H1 (cell line): ENCODE results near the gene NOP9. TPM values are rescaled to one million over a fixed set of nuclear protein-coding genes. Genes with fewer than 3 reads are reported as not detected.

ENCODE experiments used
- CTCF ChIA-PET: fragments of 300-600 bp; sonication (Branson Sonifier 250); formaldehyde crosslinking; loops from one replicate; lab custom pipeline; 2021; ENCODE audit not compliant: partially characterized antibody; lab: Charles Lee
- POLR2A ChIA-PET: fragments of 300-600 bp; sonication (Branson Sonifier 250); formaldehyde crosslinking; loops from one replicate; lab custom pipeline; 2021; ENCODE audit warnings: inconsistent platforms; ENCODE audit not compliant: partially characterized antibody; lab: Charles Lee
- DNase-seq, 2 experiments: peaks; one replicate each; pipeline versions ENCODE4 v3.0.0 to v3.0.0-alpha.2; 2010 to 2022; ENCODE audit warnings: low spot score in 2 of 2, low read depth in 1 of 2, mixed read lengths in 1 of 2
- FAIRE-seq: peaks from 2 replicates; lab custom pipeline; 2011; peaks lifted over from hg19 to GRCh38; lab: Jason Lieb, UNC
- H2AFZ ChIP-seq: 2 replicates; pipeline ENCODE4 v1.8.1; 2012; ENCODE audit warnings: low read length, inconsistent platforms
- H2AK5ac ChIP-seq: 2 replicates; pipeline ENCODE4 v1.6.1; 2013; ENCODE audit warnings: low read depth, low read length
- H2BK120ac ChIP-seq: replicated peaks from 2 replicates; pipeline ENCODE3; 2013; ENCODE audit warnings: low read depth, low read length, inconsistent platforms
- H2BK12ac ChIP-seq: 2 replicates; pipeline ENCODE4 v1.6.1; 2013; ENCODE audit warnings: low read depth, low read length
- H2BK15ac ChIP-seq: 2 replicates; pipeline ENCODE4 v1.6.1; 2013; ENCODE audit warnings: low read length
- H2BK20ac ChIP-seq: 2 replicates; pipeline ENCODE4 v1.6.1; 2013; ENCODE audit warnings: low read length
- H2BK5ac ChIP-seq: 2 replicates; pipeline ENCODE4 v1.6.1; 2013; ENCODE audit warnings: low read depth, low read length
- H3K14ac ChIP-seq: 2 replicates; pipeline ENCODE4 v1.6.1; 2013; ENCODE audit warnings: inconsistent platforms; ENCODE audit not compliant: insufficient read length
- H3K18ac ChIP-seq: 2 replicates; pipeline ENCODE4 v1.6.1; 2013; ENCODE audit warnings: low read length; ENCODE audit errors: extremely low read depth
- H3K23ac ChIP-seq: 2 replicates; pipeline ENCODE4 v1.6.1; 2013; ENCODE audit warnings: inconsistent platforms; ENCODE audit not compliant: insufficient read length
- H3K23me2 ChIP-seq: 2 replicates; pipeline ENCODE4 v1.6.1; 2013; ENCODE audit warnings: low read depth, low read length
- H3K27ac ChIP-seq: 2 replicates; pipeline ENCODE4 v1.6.1; 2011; ENCODE audit warnings: low read depth, low read length, inconsistent platforms
- H3K27me3 ChIP-seq, 4 experiments: replicated peaks in 1 of 4; 1 replicate in 1 of 4; 2 replicates in 3 of 4; pipeline versions ENCODE4 v1.6.1 to v1.8.1; 2011 to 2013; ENCODE audit warnings: low read length in 3 of 4, mild to moderate bottlenecking in 3 of 4, inconsistent platforms in 2 of 4, mixed read lengths in 2 of 4, moderate library complexity in 1 of 4; ENCODE audit not compliant: control insufficient read depth in 3 of 4, insufficient read depth in 3 of 4; ENCODE audit errors: extremely low read depth in 1 of 4
- H3K36me3 ChIP-seq, 4 experiments: 2 replicates each; pipeline versions ENCODE4 v1.6.1 to v1.8.1; 2011 to 2013; ENCODE audit warnings: mild to moderate bottlenecking in 4 of 4, low read length in 3 of 4, moderate library complexity in 2 of 4, control low read depth in 1 of 4, inconsistent platforms in 1 of 4; ENCODE audit not compliant: insufficient read depth in 4 of 4, control insufficient read depth in 2 of 4
- H3K4ac ChIP-seq: replicated peaks from 2 replicates; pipeline ENCODE3; 2013; ENCODE audit warnings: low read length, low read depth, mixed read lengths, inconsistent platforms; ENCODE audit not compliant: insufficient read length
- H3K4me1 ChIP-seq, 4 experiments: replicated peaks in 1 of 4; 1 replicate in 1 of 4; 2 replicates in 3 of 4; pipeline versions ENCODE4 v1.6.1 to v1.8.1; 2011 to 2013; ENCODE audit warnings: low read length in 3 of 4, inconsistent platforms in 2 of 4, mixed read lengths in 1 of 4; ENCODE audit not compliant: insufficient read depth in 4 of 4, control insufficient read depth in 3 of 4
- H3K4me2 ChIP-seq, 2 experiments: 2 replicates each; pipeline versions ENCODE4 v1.6.1 to v1.8.1; 2011 to 2013; ENCODE audit warnings: low read depth in 2 of 2, low read length in 2 of 2, control low read depth in 1 of 2, inconsistent platforms in 1 of 2, mild to moderate bottlenecking in 1 of 2; ENCODE audit not compliant: insufficient read depth in 1 of 2
- H3K4me3 ChIP-seq, 4 experiments: fragments of 200-600, 300-600 bp in 1 of 4; sonication (generic), shearing (Covaris generic), sonication (Bioruptor Twin) in 1 of 4; 2 replicates each; pipeline versions ENCODE4 v1.5.1 to v1.8.1; 2011 to 2016; ENCODE audit warnings: low read length in 4 of 4, low read depth in 3 of 4, control low read depth in 2 of 4, inconsistent platforms in 2 of 4, mild to moderate bottlenecking in 2 of 4, mixed read lengths in 1 of 4, moderate library complexity in 1 of 4; ENCODE audit not compliant: insufficient read depth in 2 of 4; ENCODE audit errors: extremely low read depth in 1 of 4
- H3K56ac ChIP-seq: replicated peaks from 2 replicates; pipeline ENCODE3; 2013; ENCODE audit warnings: low read depth, mild to moderate bottlenecking, mixed read lengths, low read length, inconsistent platforms; ENCODE audit not compliant: insufficient read length
- H3K79me1 ChIP-seq: 2 replicates; pipeline ENCODE4 v1.6.1; 2013; ENCODE audit warnings: low read depth, low read length, control low read depth
- H3K79me2 ChIP-seq, 2 experiments: 2 replicates each; pipeline versions ENCODE4 v1.6.1 to v1.8.1; 2012 to 2013; ENCODE audit warnings: low read length in 2 of 2, mild to moderate bottlenecking in 2 of 2, inconsistent platforms in 1 of 2; ENCODE audit not compliant: insufficient read depth in 2 of 2, control insufficient read depth in 1 of 2
- H3K9ac ChIP-seq, 4 experiments: replicated peaks in 1 of 4; 1 replicate in 1 of 4; 2 replicates in 3 of 4; pipeline versions ENCODE4 v1.6.1 to v1.8.1; 2011 to 2013; ENCODE audit warnings: low read depth in 3 of 4, low read length in 3 of 4, control low read depth in 2 of 4, mild to moderate bottlenecking in 2 of 4, moderate library complexity in 2 of 4, inconsistent platforms in 1 of 4; ENCODE audit errors: extremely low read depth in 1 of 4
- H3K9me3 ChIP-seq, 2 experiments: 2 replicates each; pipeline versions ENCODE4 v1.6.1 to v1.8.1; 2012 to 2013; ENCODE audit warnings: mild to moderate bottlenecking in 2 of 2, moderate library complexity in 2 of 2, control low read depth in 1 of 2, inconsistent platforms in 1 of 2, low read depth in 1 of 2, low read length in 1 of 2, mixed read lengths in 1 of 2; ENCODE audit not compliant: insufficient read depth in 2 of 2
- H4K20me1 ChIP-seq, 2 experiments: replicated peaks in 1 of 2; 2 replicates each; pipeline versions ENCODE3 to v1.8.1; 2011 to 2013; ENCODE audit warnings: inconsistent platforms in 2 of 2, low read length in 2 of 2, mild to moderate bottlenecking in 1 of 2; ENCODE audit not compliant: insufficient read depth in 2 of 2, control insufficient read depth in 1 of 2
- H4K5ac ChIP-seq: 2 replicates; pipeline ENCODE4 v1.6.1; 2013; ENCODE audit warnings: low read length, low read depth, mixed read lengths, inconsistent platforms; ENCODE audit not compliant: insufficient read length
- H4K8ac ChIP-seq: 2 replicates; pipeline ENCODE4 v1.8.0; 2013; ENCODE audit warnings: mild to moderate bottlenecking, moderate library complexity, low read length, inconsistent platforms; ENCODE audit not compliant: insufficient read depth; ENCODE audit errors: extremely low read depth
- H4K91ac ChIP-seq: replicated peaks from 2 replicates; pipeline ENCODE3; 2013; ENCODE audit warnings: low read length, mixed read lengths, inconsistent platforms; ENCODE audit not compliant: insufficient read length
- SUZ12 ChIP-seq: fragments of 200-600 bp; sonication (generic); IDR thresholded peaks from 2 replicates; pipeline ENCODE4 v1.6.1; 2012; ENCODE audit warnings: mild to moderate bottlenecking, inconsistent platforms, low read length, moderate library complexity, mixed read lengths
- YY1 ChIP-seq: IDR thresholded peaks from 2 replicates; pipeline ENCODE4 v1.6.1; 2011; ENCODE audit warnings: low read depth, mild to moderate bottlenecking, low read length
- ZNF274 ChIP-seq: IDR thresholded peaks from 2 replicates; pipeline ENCODE4 v1.7.0; 2012; ENCODE audit warnings: low read length, borderline replicate concordance; ENCODE audit errors: extremely low read depth
- whole genome bisulfite sequencing, 2 experiments: shearing (Covaris generic) in 1 of 2; methylation state at CpG; one replicate each; pipeline versions ENCODE4 v1.1.6 to v1.1.7; 2013 to 2015; ENCODE audit warnings: low lambda C conversion rate in 2 of 2, mixed read lengths in 2 of 2, inconsistent platforms in 1 of 2, low coverage in 1 of 2, missing lambda C conversion rate in 1 of 2; ENCODE audit not compliant: insufficient replicate concordance in 2 of 2, insufficient coverage in 1 of 2, insufficient read length in 1 of 2; ENCODE audit errors: extremely low coverage in 1 of 2, missing lambda C conversion rate in 1 of 2; 5-methylcytosine and 5-hydroxymethylcytosine counted together
- polyA plus RNA-seq, 7 experiments: library from polyadenylated mRNA; depleted of rRNA in 3 of 7; stranded (reverse) in 5 of 7; unstranded in 2 of 7; fragments of >200 nt in 5 of 7; fragments of 200-250 nt in 2 of 7; gene quantifications; 1 replicate in 5 of 7; 2 replicates in 1 of 7; 4 replicates in 1 of 7; pipeline versions ENCODE4 v1.2.1 to v1.2.3, GENCODE V29; 2011 to 2013; ENCODE audit warnings: missing spikeins in 2 of 7, mixed read lengths in 2 of 7
- total RNA-seq: library from RNA; stranded (reverse); fragmentation: NEBNext Ultra II Directional; extraction: Animal tissue kit (Norgen Biotek cat#: 25700); gene quantifications from 2 replicates; pipeline ENCODE4 v1.2.1, GENCODE V29; 2021
- TF ChIP-seq, protein P1 (sequence below), 3 experiments: IDR thresholded peaks; 1 replicate in 2 of 3; 2 replicates in 1 of 3; pipeline versions ENCODE4 v1.5.1 to v1.6.1; 2011; ENCODE audit warnings: low read length in 3 of 3, mild to moderate bottlenecking in 3 of 3, inconsistent platforms in 2 of 3, low read depth in 1 of 3, moderate library complexity in 1 of 3; ENCODE audit not compliant: insufficient read depth in 1 of 3; ENCODE audit errors: control extremely low read depth in 1 of 3

Gene NOP9
- total and polyA plus RNA-seq, 2 of the 8 experiments (the other 6 are each of a cell fraction or from before 2014, with no cell fraction given): 17.8 to 34.8 TPM

DNA sequence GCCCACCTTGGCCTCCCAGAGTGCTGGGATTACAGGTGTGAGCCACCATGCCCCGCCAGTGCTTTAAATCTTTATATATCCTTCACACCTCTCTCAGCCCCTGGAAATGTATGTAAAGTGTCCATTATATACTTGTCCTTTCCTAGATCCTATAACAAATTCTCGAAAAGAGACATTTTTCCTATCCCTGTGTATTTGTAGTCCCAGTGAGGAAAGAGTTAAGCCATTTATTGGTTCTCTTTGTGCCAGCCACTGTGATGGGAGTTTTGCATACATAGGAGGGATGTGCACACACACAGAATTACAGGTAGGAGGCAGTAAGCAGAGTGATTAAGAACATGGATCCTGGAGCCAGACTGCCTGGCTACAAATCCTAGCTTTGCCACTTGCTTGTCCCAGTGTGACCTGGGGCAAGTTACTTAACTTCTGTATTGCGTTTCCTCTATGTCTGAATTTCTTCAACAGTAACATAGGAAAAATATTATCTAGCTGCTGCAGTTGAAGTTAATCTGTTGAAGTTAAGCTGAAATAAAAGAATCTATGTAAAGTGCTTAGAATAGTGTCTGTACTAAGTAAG lies 26.1 kb upstream of the NOP9 start:
- no peak overlapping the region for H2BK12ac ChIP-seq
- no peak for FAIRE-seq
- no peak overlapping the region; a peak in 1 of 7 replicates for H3K9ac ChIP-seq
- H2BK120ac ChIP-seq: no peak overlapping the region
- no peak overlapping the region for H3K56ac ChIP-seq
- H3K4me3 ChIP-seq: no peak overlapping the region
- no peaks in the 10 kb centered on the region for H4K20me1 ChIP-seq
- no peak overlapping the region for H4K8ac ChIP-seq
- H3K9me3 ChIP-seq: no peaks in the 10 kb centered on the region
- POLR2A ChIA-PET: interaction anchor here (0.7 to 2.6 kb wide), 7 partner anchors 19 to 99 kb away, joined by 3 to 7 read pairs (median 3); partner anchors contain the start of genes DHRS1 and NOP9
- no peak overlapping the region for H3K4ac ChIP-seq
- CTCF ChIA-PET: interaction anchor here (0.8 to 8.6 kb wide), 12 partner anchors 9 to 38 kb away, joined by 3 to 94 read pairs (median 4); partner anchors contain the start of genes DHRS1 and NOP9
- H3K79me1 ChIP-seq: no peaks in the 10 kb centered on the region
- H2BK15ac ChIP-seq: no peak overlapping the region
- no peak overlapping the region for H3K23ac ChIP-seq
- no peak overlapping the region for H2AK5ac ChIP-seq
- peaks cover 4% of the 10 kb centered on the region for H3K23me2 ChIP-seq
- no peak overlapping the region for H2AFZ ChIP-seq
- no peak overlapping the region for H4K91ac ChIP-seq
- no peak overlapping the region for H3K27ac ChIP-seq
- no peak overlapping the region for H3K14ac ChIP-seq
- H3K36me3 ChIP-seq: no peaks in the 10 kb centered on the region; a peak in 1 of 8 replicates
- H2BK20ac ChIP-seq: no peak overlapping the region
- H4K5ac ChIP-seq: no peak overlapping the region
- no peaks in the 10 kb centered on the region; a peak in 1 of 7 replicates for H3K27me3 ChIP-seq
- 90% methylated on average over 3 of the region's 3 CpGs; no CpG with 5 or more reads in 1 of the 2 experiments for WGBS, 2 experiments
- no peaks in the 10 kb centered on the region for H3K79me2 ChIP-seq
- no peak overlapping the region for H3K18ac ChIP-seq
- H2BK5ac ChIP-seq: no peak overlapping the region
- peaks cover 0 to 4% (median 2%) of the 10 kb centered on the region in 4 experiments; a peak in 3 of 7 replicates for H3K4me1 ChIP-seq
- no peak overlapping the region for H3K4me2 ChIP-seq
- DNase-seq: no peak
- TF ChIP-seq ZNF274 (no peak), SUZ12 (no peak), YY1 (no peak)
- TF ChIP-seq, protein P1, sequence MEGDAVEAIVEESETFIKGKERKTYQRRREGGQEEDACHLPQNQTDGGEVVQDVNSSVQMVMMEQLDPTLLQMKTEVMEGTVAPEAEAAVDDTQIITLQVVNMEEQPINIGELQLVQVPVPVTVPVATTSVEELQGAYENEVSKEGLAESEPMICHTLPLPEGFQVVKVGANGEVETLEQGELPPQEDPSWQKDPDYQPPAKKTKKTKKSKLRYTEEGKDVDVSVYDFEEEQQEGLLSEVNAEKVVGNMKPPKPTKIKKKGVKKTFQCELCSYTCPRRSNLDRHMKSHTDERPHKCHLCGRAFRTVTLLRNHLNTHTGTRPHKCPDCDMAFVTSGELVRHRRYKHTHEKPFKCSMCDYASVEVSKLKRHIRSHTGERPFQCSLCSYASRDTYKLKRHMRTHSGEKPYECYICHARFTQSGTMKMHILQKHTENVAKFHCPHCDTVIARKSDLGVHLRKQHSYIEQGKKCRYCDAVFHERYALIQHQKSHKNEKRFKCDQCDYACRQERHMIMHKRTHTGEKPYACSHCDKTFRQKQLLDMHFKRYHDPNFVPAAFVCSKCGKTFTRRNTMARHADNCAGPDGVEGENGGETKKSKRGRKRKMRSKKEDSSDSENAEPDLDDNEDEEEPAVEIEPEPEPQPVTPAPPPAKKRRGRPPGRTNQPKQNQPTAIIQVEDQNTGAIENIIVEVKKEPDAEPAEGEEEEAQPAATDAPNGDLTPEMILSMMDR (IDR thresholded peaks at IDR 0.05; ENCODE audit: control extremely low read depth in 1 of 3, insufficient read depth in 1 of 3, low read depth in 1 of 3, low read length in 3 of 3): peak in 1 of 3 experiments; percentile 24; a peak in 2 of 4 replicates
- TF ChIP-seq, all 59 proteins: peak for 1
